Measurements from ENCODE around the gene CRYBG1.
A peak's percentile ranks its signal among the peaks of the same experiment; 100 is the strongest.

The CRYBG1 gene, protein sequence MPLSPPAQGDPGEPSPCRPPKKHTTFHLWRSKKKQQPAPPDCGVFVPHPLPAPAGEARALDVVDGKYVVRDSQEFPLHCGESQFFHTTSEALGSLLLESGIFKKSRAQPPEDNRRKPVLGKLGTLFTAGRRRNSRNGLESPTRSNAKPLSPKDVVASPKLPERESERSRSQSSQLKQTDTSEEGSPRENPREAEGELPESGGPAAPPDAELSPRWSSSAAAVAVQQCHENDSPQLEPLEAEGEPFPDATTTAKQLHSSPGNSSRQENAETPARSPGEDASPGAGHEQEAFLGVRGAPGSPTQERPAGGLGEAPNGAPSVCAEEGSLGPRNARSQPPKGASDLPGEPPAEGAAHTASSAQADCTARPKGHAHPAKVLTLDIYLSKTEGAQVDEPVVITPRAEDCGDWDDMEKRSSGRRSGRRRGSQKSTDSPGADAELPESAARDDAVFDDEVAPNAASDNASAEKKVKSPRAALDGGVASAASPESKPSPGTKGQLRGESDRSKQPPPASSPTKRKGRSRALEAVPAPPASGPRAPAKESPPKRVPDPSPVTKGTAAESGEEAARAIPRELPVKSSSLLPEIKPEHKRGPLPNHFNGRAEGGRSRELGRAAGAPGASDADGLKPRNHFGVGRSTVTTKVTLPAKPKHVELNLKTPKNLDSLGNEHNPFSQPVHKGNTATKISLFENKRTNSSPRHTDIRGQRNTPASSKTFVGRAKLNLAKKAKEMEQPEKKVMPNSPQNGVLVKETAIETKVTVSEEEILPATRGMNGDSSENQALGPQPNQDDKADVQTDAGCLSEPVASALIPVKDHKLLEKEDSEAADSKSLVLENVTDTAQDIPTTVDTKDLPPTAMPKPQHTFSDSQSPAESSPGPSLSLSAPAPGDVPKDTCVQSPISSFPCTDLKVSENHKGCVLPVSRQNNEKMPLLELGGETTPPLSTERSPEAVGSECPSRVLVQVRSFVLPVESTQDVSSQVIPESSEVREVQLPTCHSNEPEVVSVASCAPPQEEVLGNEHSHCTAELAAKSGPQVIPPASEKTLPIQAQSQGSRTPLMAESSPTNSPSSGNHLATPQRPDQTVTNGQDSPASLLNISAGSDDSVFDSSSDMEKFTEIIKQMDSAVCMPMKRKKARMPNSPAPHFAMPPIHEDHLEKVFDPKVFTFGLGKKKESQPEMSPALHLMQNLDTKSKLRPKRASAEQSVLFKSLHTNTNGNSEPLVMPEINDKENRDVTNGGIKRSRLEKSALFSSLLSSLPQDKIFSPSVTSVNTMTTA (N-terminal part only)

DNA sequence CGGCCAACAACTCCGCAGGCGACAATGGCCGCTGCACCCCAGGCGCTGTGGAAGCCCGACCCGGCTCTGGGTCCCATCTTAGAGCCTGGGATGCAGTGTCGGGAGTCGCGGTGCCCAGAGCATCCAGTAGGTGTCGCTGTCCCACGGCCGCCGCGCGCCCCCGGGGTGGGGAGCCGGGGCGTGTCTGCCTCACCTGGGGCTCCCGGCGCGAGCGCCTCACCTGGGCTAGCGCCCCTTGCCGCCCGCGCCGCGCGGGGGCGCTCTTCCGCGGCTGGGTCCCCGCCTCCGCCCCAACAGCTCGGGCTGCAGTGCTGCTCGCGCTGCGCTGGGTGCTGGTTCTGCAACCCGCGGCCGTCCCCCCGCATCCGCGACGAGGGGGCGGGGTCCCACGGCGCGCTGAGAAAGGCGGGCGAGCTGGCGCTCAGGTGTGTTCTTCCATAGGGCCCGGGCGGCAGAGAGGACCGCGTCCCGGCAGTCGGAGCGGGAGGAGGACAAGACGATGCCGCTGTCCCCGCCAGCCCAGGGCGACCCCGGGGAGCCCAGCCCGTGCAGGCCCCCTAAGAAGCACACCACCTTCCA is at the start of gene CRYBG1:
Gene CRYBG1 (plus strand): TSS at position 308 of the 579 bp plus-strand sequence. CDS start 192 bp downstream, at position 500.
- peak; percentile 29 to 50 for DNase-seq (ENCODE audit: extremely low read depth in 1 of 2, low read depth in 1 of 2)

DNA sequence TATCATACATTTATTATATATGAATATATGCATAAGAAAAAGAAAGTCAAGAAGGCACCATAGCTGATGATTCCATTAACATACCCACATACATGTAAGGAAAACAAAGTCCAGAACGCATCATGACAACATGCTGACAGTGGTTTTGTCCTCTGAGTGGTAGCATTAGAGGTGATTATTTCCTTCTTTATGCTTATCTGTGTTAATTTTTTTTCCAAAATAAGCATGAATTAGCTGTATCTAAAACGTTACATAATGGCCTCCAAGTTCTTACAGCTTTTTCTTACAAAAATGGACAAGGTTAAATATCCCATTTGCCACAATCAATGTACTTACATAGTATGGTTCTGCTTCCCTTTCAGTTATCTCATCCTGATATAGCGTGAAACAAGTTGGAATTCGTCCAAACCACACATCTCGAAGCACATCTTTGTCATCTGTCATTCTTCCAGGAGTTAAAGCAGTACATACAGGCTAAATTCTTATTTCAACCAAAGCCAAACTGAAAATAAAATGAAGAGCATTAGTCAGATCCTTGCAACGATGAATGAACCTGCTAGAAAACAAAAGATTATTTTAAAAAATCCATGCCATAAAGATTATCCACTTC is 44.6 kb upstream of the CRYBG1 start:
- no peak for DNase-seq (ENCODE audit: extremely low read depth in 1 of 2, low read depth in 1 of 2)

DNA sequence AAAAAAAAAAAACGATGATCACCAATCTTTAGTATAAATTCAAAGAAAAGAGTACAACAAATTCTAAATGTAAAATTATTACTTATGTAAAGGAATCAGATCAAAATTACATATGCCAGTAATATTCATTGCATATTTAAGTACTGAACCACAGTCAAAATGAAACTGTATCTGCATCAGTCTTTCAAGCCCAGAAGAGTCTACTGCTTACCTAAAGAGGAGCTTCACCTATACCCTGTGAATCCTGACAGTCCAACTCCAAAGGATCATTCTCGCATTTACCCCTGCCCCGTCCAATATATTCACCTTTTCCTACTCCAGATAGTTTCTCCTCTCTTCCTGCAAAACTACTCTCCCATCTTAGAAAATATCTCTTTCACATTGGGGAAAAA is 44.1 kb upstream of the CRYBG1 start:
- DNase-seq (ENCODE audit: extremely low read depth in 1 of 2, low read depth in 1 of 2) = no peak

DNA sequence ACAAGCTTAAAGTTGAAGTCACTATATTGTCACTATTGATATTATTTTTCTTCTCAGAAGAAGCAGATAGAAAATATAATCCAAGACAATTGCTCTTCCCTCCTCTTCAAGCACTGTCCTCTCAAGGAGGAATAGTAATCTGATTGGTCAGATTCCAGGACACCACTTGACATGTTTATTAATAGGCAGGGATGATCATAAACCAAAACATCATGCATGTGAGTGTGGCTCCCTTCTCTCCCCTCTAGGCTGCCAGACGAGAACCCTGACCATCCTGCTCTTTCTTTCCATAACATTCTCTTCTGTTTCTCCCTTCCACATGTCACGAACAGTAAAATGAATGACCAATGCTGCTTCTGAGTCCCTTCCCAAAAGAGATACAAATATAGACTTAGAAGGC is 42.5 kb upstream of the CRYBG1 start:
- DNase-seq (ENCODE audit: extremely low read depth in 1 of 2, low read depth in 1 of 2) = no peak

DNA sequence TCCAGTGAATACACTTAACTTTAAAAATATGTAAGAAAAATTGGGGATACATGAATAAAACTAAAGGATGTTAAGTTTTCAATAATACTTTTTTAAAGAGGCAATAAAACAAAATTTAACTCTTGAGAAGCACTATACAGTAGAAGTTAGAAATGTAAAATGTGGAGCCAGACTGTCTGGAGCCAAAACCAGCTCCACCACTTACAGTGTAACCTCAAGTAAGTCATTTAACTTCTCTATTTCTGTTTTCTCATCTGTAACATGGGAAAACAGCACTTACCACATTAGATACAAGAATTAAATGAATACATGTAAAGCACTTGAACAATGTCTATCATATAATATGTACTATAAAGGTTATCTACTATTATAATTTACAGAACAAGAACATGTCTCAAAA is 41.7 kb upstream of the CRYBG1 start:
- no peak for DNase-seq (ENCODE audit: extremely low read depth in 1 of 2, low read depth in 1 of 2)

DNA sequence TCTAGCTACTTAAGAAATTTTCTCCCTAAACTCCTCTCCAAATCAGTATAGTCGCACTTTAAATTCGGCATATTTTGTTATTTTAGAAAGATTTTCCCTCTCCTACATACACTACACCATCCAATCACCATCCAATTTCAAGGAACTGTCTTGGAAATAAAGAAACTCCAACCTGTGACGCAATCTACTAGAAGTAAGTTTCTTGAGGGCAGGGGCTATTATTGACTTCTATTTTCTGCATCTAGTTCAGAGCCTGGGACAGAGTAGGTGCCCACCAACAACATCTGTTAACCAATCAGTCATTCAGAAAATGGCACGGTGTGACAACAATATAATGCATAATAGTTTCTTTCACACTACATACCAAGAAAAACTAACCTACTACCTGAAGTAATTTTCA is 38.6 kb upstream of the CRYBG1 start:
- no peak for DNase-seq (ENCODE audit: extremely low read depth in 1 of 2, low read depth in 1 of 2)

DNA sequence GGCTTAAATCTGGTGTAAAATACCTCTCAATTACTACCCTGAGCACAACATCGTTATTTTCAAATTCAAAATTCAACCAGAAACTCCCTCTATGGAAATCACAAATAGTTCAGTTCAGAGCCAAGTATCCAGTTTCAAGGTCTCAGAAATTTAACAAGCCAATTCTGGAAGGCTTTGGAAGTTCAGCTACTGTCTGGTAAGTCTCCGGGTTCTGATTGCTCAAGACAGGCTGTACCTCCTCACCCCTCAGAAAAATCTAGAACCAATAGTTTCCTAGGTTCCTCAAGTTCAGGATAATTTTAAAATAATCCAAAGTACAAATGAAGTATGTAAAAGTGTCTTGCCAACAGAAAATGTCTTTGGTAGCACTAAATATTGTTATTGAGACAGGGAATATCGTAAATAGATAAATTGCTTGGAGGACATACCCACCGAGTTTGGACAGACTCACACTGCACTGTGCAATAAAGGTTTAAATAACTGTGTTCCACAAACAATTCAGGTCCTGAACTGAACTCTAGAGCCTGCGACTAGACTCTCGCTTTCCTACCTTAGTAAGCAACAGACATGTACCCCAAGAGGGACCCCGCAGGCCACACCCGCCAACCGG is 35.7 kb upstream of the CRYBG1 start:
- DNase-seq (ENCODE audit: extremely low read depth in 1 of 2, low read depth in 1 of 2) = no peak

DNA sequence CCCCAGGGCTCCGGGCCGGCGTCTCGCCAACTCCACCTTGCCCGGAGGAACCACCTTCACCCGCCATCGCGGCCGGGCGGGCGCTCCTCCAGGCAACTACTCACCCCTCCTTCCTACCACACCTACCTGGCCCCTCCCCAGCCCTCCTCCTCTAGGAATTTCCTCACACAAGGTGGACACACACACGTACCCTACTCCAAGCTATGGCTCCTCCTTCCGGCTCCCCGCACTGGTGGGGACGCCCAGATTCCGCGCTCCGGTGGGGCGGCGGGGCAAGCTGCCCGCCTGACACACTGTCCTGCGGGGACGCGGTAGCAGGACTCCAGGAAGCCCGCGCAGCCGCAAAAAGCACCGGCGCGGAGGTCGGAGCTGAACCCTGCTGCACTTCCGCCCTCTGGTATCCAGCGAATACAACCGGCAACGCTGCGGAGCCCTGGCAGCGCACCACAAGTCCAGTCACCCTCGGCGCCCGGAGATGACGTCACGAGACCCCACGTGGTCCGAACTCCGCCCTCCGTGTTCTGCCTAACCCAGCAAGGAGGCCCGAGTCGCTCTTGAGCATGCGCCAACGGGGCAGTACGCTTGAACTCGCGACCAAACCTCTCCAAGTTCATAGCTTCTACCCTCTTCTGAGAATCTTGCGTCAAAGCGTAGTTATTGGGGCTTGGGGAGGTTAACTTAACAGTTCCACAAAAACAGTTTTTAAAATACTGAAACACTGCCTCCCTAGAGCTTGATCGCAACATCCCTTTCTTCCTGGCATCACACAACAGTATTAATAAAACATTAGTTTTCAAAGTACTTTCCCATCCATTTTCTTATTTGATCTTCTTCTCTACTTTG is 35.0 kb upstream of the CRYBG1 start, which contains the start of gene ATG5:
Gene ATG5 (minus strand): TSS at position 425 of the 843 bp plus-strand sequence. CDS start 9,552 bp downstream, outside the sequence.
- peak; percentile 99 to 100 for DNase-seq (ENCODE audit: extremely low read depth in 1 of 2, low read depth in 1 of 2)

DNA sequence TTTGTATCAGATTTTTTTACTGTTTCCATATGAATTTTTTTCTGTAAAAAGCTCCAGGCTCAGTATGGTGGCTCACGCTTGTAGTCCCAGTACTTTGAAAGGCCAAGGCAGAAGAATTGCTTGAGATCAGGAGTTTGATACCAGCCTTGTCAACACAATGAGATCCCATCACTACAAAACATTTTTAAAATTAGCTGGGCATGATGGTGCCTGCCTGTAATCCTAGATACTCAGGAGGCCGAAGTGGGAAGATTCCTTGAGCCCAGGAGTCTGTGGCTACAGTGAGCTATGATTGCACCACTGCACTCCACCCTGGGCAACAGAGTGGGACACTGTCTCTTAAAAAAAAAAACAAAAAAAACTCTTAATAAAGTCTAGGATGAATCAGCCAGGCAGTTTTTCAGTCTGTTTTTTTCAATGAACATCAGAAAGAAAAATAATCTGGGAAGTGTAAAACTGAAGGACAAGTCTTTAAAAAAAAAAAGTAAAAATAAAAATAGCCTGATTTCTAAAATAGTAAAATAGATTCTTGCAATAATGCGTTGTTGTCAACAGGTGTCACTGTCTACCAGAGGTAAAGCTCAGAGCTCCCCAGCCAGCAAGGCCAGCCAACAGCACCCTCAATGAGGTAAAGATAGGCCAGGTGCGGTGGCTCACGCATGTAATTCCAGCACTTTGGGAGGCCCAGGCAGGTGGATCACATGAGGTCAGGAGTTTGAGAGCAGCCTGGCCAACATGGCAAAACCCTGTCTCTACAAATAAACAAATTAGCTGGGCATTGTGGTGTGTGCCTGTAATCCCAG is 25.7 kb upstream of the CRYBG1 start:
- DNase-seq (ENCODE audit: extremely low read depth in 1 of 2, low read depth in 1 of 2) = peak in 1 of 2 donors; percentile 9

DNA sequence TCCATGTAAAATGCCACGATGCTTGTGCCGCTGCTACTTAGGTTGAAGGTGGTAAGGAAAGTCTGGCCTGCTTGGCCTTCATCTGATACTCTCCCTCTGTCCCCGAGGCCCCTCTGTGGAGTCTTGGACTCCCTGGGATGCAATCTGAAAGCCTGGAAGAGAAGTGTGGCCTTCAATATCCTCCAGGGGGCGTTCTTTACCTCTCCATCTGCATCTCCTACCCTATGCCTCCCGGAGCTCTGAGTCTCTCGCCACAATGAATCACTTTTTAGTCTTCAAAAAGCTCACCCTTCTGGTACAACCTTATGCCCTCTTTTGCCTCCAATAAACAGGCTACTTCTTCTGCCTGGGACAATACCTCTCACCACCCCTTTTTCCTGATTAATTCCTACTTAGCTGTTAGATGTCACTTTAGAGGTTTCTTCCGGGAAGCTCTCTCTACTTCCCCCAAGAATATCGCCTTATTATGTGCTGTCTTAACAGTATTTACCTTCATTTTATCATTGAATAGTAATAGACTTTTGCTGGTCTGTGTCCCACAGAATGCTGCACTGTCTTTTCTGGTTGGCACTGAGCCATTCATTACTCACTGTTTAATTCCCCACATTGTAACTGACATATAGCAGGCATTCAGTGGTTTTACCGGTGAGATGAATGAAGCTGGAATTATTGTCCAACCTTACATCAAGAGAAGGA is 21.0 kb upstream of the CRYBG1 start:
- peak in 1 of 2 donors; percentile 37 for DNase-seq (ENCODE audit: extremely low read depth in 1 of 2, low read depth in 1 of 2)

DNA sequence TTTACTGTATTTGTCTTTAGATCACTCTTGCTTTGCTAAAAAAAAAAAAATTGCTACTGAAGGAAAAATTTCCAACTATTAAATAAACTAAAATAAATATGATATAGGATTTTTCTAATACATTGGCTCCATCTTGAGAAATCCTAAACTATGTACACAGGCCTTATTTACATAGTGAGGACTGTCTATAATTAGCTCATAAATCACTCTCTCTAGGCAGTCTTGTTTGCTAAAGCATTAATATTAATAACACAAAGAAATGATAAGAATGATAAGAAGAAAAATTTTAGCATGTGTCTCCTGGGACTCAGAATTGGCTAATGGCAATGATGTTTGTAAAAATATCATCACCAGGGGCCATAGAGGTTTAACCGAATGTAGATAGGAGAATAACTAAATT is 13.3 kb upstream of the CRYBG1 start:
- no peak for DNase-seq (ENCODE audit: extremely low read depth in 1 of 2, low read depth in 1 of 2)

DNA sequence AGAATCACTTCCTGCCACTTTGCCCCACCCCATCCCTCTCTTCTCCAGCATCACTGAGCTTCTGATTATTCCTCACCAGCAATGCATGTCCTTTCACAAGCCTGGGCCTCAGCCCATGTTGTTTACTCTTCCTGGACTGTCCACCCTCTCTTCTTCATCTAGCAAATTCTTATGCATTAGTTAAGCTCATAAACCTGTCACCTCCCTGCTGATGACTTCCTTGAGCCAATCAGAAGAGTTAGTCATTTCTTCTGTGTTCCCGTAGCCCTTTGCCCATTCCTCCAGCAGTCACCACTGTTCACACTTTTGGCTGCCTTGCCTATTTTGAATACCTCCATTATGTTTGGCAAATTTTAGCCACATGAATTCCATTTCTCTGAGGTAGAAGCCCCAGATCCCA is 4.1 kb upstream of the CRYBG1 start:
- DNase-seq (ENCODE audit: extremely low read depth in 1 of 2, low read depth in 1 of 2) = no peak

DNA sequence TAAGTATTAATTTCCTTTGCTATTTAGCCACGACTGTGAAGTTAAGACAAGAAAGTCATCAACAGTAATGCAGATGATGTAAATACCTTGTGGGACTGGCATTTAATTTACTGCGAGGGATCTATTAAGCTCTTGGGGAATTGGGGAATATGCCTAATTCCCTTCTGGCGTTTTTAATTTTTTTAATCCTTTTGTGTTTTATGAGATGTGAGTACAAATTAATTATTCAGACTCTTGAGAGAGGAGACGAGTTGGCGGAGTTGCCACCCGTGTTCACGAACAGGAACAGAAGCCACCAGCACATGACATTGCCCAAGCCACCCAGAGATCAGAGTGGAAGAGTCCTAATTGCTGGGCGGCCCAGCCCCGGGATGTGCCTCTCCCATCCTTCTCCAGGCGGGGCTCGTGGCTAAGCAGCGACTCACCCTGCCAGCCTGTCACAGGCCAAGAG is 533 bp upstream of the CRYBG1 start:
- no peak for DNase-seq (ENCODE audit: extremely low read depth in 1 of 2, low read depth in 1 of 2)

DNA sequence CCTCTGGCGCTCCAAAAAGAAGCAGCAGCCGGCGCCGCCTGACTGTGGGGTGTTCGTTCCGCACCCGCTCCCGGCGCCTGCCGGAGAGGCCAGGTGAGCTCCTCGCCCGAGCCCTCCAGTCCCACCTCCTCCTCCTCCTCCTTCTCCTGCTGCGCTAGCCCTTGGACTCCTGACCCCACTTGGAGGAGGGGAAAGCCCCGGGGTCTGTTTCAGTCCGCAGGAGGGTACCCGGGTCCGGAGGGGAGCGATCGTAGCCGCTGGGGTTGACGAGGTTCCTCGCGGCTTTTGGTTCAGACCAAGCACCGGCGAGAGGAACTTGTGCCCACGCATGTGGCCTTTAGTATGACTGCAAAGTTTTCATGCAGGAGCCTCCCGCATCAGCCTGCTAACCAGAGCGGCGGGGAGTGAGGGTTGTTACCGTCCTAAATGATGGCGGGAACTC is 493 bp downstream of the CRYBG1 start:
- DNase-seq (ENCODE audit: extremely low read depth in 1 of 2, low read depth in 1 of 2) = peak in 1 of 2 donors; percentile 33

DNA sequence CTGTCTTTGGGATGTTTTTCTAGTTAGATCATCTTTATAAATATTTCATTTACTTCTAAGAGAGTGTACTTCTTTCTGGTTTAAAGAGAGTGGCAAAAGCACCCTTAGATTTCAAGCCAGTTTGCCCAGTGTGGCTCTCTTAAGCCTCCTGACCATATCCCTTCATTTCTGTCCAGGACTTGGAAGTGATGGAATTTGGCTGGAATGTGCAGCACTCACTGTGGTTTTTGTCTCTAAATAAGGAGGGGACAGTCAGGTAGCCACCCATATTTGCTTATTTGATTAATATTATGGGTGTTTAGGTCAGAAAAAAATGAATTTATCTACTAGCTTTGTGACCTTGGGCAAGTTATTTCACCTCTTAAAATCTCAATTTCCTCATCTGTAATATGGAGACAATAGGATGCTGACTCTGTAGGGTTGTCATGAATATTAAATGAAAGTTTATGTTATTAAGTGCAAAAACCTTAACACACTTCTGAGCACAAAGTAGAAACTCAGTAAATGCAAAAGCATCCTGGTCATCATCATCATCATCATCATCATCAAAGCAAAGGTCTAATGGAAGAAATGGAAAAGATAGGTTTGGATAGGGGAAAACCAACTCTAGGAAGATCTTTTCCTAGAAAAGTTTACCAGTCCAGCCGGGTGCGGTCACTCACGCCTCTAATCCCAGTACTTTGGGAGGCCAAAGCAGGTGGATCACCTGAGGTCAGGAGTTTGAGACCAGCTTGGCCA is 3.1 kb downstream of the CRYBG1 start:
- no peak for DNase-seq (ENCODE audit: extremely low read depth in 1 of 2, low read depth in 1 of 2)

DNA sequence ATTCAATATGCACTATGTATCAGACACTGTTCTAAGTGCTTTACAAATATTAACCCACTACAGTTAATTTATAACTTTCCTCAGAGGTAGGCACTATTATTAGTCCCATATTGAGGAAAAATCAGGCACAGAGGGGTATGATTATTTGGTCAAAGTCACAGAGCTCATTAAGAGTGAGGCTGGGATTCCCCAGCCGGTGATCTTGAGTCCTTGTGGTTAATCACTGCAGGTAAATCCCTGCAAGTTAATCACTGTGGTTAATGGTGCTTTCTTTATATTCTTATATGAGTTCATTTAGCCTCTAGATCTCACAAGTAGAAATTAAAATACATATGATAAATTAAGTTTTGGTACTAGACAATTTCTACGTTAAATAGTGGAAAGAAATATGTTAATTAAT is 9.2 kb downstream of the CRYBG1 start:
- no peak for DNase-seq (ENCODE audit: extremely low read depth in 1 of 2, low read depth in 1 of 2)

DNA sequence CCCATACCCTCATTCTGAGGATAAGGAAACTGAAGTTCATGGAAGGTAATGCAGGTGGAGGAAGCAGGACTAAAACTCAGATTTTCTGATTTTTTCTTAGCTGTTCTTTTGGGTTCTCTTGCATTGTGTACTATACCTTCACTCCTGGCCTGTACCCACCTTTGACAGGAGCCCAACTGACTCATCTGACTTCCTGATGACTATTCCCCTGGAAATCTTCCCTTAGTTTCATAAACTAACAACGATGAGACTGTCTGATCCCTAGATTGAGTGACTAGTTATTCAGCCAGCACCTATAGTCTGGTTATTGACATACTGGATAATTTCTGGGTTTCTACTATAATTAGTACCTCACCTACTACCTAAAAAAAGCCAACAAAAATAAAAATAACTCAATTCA is 10.1 kb downstream of the CRYBG1 start:
- DNase-seq (ENCODE audit: extremely low read depth in 1 of 2, low read depth in 1 of 2) = no peak

Data from stimulated activated CD8-positive, alpha-beta memory T cell treated with anti-CD3 and anti-CD28 coated beads, Interleukin-7, amount 100 ng/mL, for 48 hours (primary cell).